Spleen (tissue), 11 donors: ENCODE results near the gene SEC16A. TPM values are rescaled to one million over a fixed set of nuclear protein-coding genes. Genes with fewer than 3 reads are reported as not detected.

Source experiments
- DNase-seq: peaks from one replicate; pipeline ENCODE4 v3.0.0-alpha.2; 2020
- H3K27ac ChIP-seq, 8 donors: fragments of 200-600 bp; sonication (generic) in 7 of 8; 1 replicate in 4 of 8; 2 replicates in 4 of 8; pipeline versions ENCODE4 v1.5.0 to v1.8.0; 2016 to 2021; ENCODE audit warnings: inconsistent platforms in 4 of 8, mild to moderate bottlenecking in 4 of 8, moderate library complexity in 1 of 8
- H3K27me3 ChIP-seq, 7 donors: fragments of 200-600 bp; sonication (generic) in 6 of 7; replicated peaks in 1 of 7; 1 replicate in 4 of 7; 2 replicates in 3 of 7; pipeline versions ENCODE4 v1.5.0 to v1.8.0; 2016 to 2021; ENCODE audit warnings: inconsistent platforms in 3 of 7, mild to moderate bottlenecking in 1 of 7
- H3K36me3 ChIP-seq, 6 donors: fragments of 200-600 bp; sonication (generic) in 5 of 6; 1 replicate in 4 of 6; 2 replicates in 2 of 6; pipeline versions ENCODE4 v1.5.0 to v1.8.0; 2016 to 2021; ENCODE audit warnings: inconsistent platforms in 2 of 6
- H3K4me1 ChIP-seq, 6 donors: fragments of 200-600 bp; sonication (generic) in 5 of 6; 1 replicate in 3 of 6; 2 replicates in 3 of 6; pipeline versions ENCODE4 v1.5.0 to v1.8.0; 2016 to 2021; ENCODE audit warnings: inconsistent platforms in 3 of 6
- H3K4me3 ChIP-seq, 8 donors: fragments of 200-600 bp; sonication (generic) in 7 of 8; 1 replicate in 4 of 8; 2 replicates in 4 of 8; pipeline versions ENCODE4 v1.5.0 to v1.8.0; 2016 to 2021; ENCODE audit warnings: inconsistent platforms in 4 of 8, mild to moderate bottlenecking in 4 of 8, moderate library complexity in 2 of 8
- H3K9me3 ChIP-seq, 8 donors: fragments of 200-600 bp; sonication (generic) in 7 of 8; 1 replicate in 4 of 8; 2 replicates in 4 of 8; pipeline versions ENCODE4 v1.5.0 to v1.8.0; 2016 to 2021; ENCODE audit warnings: inconsistent platforms in 4 of 8
- POLR2A ChIP-seq, 3 donors: fragments of 450-650 bp; IDR thresholded peaks; one replicate each; pipeline ENCODE4 v1.5.1; 2017; ENCODE audit warnings: antibody characterized with exemption in 3 of 3, mild to moderate bottlenecking in 1 of 3
- POLR2AphosphoS5 ChIP-seq, 3 donors: sonication (generic); formaldehyde crosslinking; IDR thresholded peaks; one replicate each; pipeline ENCODE4 v1.5.1; 2017; ENCODE audit warnings: antibody characterized with exemption in 3 of 3
- WGBS, 5 donors: extraction: QIAGEN DNeasy Blood & Tissue Kit in 3 of 5; methylation state at CpG; one replicate each; pipeline versions ENCODE4 v1.1.5 to v1.1.7; 2013 to 2018; 5-methylcytosine and 5-hydroxymethylcytosine counted together
- intact Hi-C: fragments of 100-400 bp; cut with DNase I; formaldehyde crosslinking; loops from one replicate; pipeline ENCODE4 v1.15.0; 2023; ENCODE audit warnings: low total_unique reads
- polyA plus RNA-seq, 3 donors: library from polyadenylated mRNA; stranded (reverse); fragments of 200-250 nt; gene quantifications; one replicate each; pipeline ENCODE4 v1.2.1, GENCODE V29; 2013
- total RNA-seq, 7 donors: library from RNA; depleted of rRNA in 3 of 7; stranded (reverse); fragments of >200 nt in 3 of 7; fragmentation: NEBNext Ultra II Directional in 4 of 7; extraction: Animal tissue kit (Norgen Biotek cat#: 25700) in 4 of 7; gene quantifications; one replicate each; pipeline versions ENCODE4 v1.1.0 to v1.2.1, GENCODE V29; 2016 to 2021
- TF ChIP-seq, protein P1 (sequence below), 11 experiments: fragments of 200-600 bp in 7 of 11; fragments of 450-650 bp in 4 of 11; sonication (generic) in 4 of 11; IDR thresholded peaks in 8 of 11; conservative IDR thresholded peaks in 3 of 11; 1 replicate in 7 of 11; 2 replicates in 4 of 11; pipeline versions ENCODE4 v1.4.0 to v1.8.0; 2016 to 2021; ENCODE audit warnings: antibody characterized with exemption in 11 of 11, inconsistent platforms in 4 of 11, mild to moderate bottlenecking in 1 of 11
- donor health status: healthy with polysubstance abuse.
- donor health status: DM: no; HTN: no; CAD: no; lungs with moderate emphysema.
- donor health status: DM: no; HTN: no; CAD: no.
- donor health status: Bipolar disorder and iron deficiency.
- donor health status: healthy.
- donor health status: DM: no; HTN: no; CAD: no.
- donor health status: DM: yes; HTN: yes; CAD: no.

Gene SEC16A
- total and polyA plus RNA-seq, 10 donors, result 35.0 to 92.1 (median 75.1) TPM

- TF ChIP-seq POLR2A (IDR thresholded peaks at IDR 0.05) (no peak), POLR2AphosphoS5 (IDR thresholded peaks at IDR 0.05) (no peak)
- TF ChIP-seq, protein P1, sequence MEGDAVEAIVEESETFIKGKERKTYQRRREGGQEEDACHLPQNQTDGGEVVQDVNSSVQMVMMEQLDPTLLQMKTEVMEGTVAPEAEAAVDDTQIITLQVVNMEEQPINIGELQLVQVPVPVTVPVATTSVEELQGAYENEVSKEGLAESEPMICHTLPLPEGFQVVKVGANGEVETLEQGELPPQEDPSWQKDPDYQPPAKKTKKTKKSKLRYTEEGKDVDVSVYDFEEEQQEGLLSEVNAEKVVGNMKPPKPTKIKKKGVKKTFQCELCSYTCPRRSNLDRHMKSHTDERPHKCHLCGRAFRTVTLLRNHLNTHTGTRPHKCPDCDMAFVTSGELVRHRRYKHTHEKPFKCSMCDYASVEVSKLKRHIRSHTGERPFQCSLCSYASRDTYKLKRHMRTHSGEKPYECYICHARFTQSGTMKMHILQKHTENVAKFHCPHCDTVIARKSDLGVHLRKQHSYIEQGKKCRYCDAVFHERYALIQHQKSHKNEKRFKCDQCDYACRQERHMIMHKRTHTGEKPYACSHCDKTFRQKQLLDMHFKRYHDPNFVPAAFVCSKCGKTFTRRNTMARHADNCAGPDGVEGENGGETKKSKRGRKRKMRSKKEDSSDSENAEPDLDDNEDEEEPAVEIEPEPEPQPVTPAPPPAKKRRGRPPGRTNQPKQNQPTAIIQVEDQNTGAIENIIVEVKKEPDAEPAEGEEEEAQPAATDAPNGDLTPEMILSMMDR (IDR thresholded peaks at IDR 0.05 in 8 of 11, conservative IDR thresholded peaks at IDR 0.05 in 3 of 11), result no peak
- WGBS, 5 donors, result 29 to 45% (median 43%) methylated on average over 5 of the region's 5 CpGs
- Histone ChIP-seq H3K4me3 (peak overlapping the region in 7 of 8 donors; percentile 82 to 97 (median 86)), H3K27ac (peak overlapping the region in 7 of 8 donors; percentile 96 to 100 (median 99)), H3K27me3 (no peaks in the 10 kb centered on the region), H3K36me3 (peaks cover 0 to 42% (median 19%) of the 10 kb centered on the region in 6 donors), H3K4me1 (peaks cover 31 to 79% (median 65%) of the 10 kb centered on the region in 6 donors), H3K9me3 (no peaks in the 10 kb centered on the region)
- intact Hi-C loops, result loop anchor here (10.0 kb wide), 1 partner anchor 53 kb away; no protein-coding TSS in a partner anchor
- no peak for DNase-seq
Observed at GRCh38 chr9:136481558-136481957, 1.3 kb downstream of the SEC16A start.

GRCh38 chr9:136476369-136477150 is 6.3 kb downstream of the SEC16A start:
- intact Hi-C loops, result no loop called here
- Histone ChIP-seq H3K4me3 (no peak overlapping the region), H3K27ac (no peak overlapping the region), H3K27me3 (no peaks in the 10 kb centered on the region), H3K36me3 (peaks cover 3 to 92% (median 69%) of the 10 kb centered on the region in 6 donors), H3K9me3 (no peaks in the 10 kb centered on the region), H3K4me1 (peaks cover 4 to 62% (median 40%) of the 10 kb centered on the region in 6 donors)
- DNase-seq, result no peak
- 92 to 96% (median 93%) methylated on average over 21 to 25 of the region's 25 CpGs for WGBS, 5 donors
- TF ChIP-seq POLR2AphosphoS5 (IDR thresholded peaks at IDR 0.05), result peak in 1 of 3 donors; percentile 12
- TF ChIP-seq, protein P1 (IDR thresholded peaks at IDR 0.05 in 8 of 11, conservative IDR thresholded peaks at IDR 0.05 in 3 of 11), result no peak

- Histone ChIP-seq H3K27ac (no peak overlapping the region), H3K9me3 (no peaks in the 10 kb centered on the region), H3K4me1 (peaks cover 0 to 54% (median 28%) of the 10 kb centered on the region in 6 donors), H3K27me3 (no peaks in the 10 kb centered on the region), H3K36me3 (peaks cover 3 to 100% (median 83%) of the 10 kb centered on the region in 6 donors), H3K4me3 (no peak overlapping the region)
- DNase-seq, result no peak
- TF ChIP-seq, protein P1 (IDR thresholded peaks at IDR 0.05 in 8 of 11, conservative IDR thresholded peaks at IDR 0.05 in 3 of 11), result no peak
- peak; percentile 8 to 55 (median 24) for TF ChIP-seq POLR2AphosphoS5 (IDR thresholded peaks at IDR 0.05)
- WGBS, 5 donors, result 93 to 96% (median 95%) methylated on average over 22 to 34 of the region's 34 CpGs
- intact Hi-C loops, result no loop called here
Observed at GRCh38 chr9:136474974-136475865, 7.6 kb downstream of the SEC16A start.
